GM12801 (cell line): ENCODE data around the gene OGT.

Source experiments
- TF ChIP-seq, protein P1 (sequence below): IDR thresholded peaks from one replicate; pipeline ENCODE4 v1.5.1; 2011; ENCODE audit warnings: control low read depth; ENCODE audit not compliant: insufficient read length; ENCODE audit errors: extremely low read depth

OGT gene

GRCh38 chrX:71532753-71533425 lies at the start of gene OGT:
OGT (plus strand) TSS chrX:71533104; CDS start chrX:71533300, 196 bp downstream.
- TF ChIP-seq, protein P1, sequence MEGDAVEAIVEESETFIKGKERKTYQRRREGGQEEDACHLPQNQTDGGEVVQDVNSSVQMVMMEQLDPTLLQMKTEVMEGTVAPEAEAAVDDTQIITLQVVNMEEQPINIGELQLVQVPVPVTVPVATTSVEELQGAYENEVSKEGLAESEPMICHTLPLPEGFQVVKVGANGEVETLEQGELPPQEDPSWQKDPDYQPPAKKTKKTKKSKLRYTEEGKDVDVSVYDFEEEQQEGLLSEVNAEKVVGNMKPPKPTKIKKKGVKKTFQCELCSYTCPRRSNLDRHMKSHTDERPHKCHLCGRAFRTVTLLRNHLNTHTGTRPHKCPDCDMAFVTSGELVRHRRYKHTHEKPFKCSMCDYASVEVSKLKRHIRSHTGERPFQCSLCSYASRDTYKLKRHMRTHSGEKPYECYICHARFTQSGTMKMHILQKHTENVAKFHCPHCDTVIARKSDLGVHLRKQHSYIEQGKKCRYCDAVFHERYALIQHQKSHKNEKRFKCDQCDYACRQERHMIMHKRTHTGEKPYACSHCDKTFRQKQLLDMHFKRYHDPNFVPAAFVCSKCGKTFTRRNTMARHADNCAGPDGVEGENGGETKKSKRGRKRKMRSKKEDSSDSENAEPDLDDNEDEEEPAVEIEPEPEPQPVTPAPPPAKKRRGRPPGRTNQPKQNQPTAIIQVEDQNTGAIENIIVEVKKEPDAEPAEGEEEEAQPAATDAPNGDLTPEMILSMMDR = no peak

DNA sequence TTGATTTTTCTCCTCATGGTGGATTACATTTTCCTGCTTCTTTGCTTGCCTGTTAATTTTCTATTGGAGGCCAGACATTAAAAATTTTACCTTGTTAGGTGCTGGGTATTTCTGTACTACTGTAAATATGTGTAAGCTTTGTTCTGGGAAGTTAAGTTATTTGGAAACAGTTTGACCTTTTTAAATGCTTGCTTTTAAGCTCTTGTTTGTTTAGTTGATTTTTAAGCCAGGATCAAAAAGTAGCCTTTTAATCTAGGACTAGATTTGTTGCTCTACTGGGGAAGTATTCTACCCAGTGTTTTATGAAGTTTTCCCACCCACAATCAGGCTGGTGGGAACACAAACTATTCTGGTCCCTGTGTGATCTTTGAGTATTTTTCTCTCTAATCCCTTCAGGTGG lies 45.1 kb upstream of the OGT start:
- TF ChIP-seq, protein P1 = no peak

DNA sequence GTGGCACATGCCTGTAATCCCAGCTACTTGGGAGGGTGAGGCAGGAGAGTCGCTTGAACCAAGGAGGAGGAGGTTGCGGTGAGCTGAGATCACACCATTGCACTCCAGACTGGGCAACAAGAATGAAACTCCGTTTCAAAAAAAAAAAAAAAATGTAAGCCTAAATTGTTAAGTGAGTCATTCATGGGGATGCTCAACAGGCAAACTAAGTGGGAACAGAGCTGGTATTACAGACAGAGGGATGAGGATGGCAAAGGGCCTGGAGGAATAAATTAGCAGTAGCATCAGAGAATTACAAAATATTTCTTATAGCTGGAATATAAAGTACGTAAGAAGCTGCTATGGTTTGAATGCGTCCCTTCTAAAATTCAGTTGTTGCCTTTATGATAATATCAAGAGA lies 43.4 kb upstream of the OGT start:
- TF ChIP-seq, protein P1 = no peak

GRCh38 chrX:71492231-71493065 lies 40.5 kb upstream of the OGT start:
- TF ChIP-seq, protein P1 = no peak

DNA sequence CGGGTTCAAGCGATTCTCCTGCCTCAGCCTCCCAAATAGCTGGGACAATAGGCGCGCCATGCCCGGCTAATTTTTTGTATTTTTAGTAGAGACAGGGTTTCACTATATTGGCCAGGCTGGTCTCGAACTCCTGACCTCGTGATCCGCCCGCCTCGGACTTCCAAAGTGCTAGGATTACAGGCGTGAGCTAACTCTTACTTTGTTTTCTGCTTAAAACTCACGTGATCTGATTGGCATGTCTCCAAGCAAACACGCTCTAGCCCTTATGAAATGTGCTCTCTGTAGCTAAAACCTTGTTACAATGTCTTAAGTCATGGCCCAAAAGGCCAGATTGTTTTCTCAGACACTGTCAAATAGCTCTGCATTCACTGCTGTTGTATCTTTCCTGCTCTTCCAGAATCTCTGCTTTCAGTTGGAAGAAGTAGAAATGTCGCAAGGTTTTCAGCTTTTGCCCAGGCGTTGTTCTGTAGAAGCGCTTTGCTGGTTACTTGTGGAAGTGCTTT lies 39.7 kb upstream of the OGT start:
- TF ChIP-seq, protein P1 = no peak

DNA sequence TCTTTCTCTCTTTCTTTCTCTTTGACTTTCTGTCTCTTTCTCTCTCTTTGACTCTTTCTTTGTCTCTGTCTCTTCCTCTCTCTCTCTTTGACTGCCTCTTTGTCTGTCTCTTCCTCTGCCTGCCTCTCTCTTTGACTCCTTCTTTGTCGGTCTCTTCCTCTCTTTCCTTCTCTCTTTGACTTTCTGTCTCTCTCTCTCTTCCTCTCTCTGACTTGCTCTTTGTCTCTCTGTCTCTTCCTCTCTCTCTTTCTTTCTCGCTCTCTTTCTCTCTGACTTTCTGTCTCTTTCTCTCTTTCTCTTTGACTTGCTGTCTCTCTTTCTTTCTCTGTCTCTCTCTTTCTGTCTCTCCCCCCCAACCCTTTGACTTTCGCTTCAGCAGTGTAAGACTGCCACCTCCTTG lies 36.4 kb upstream of the OGT start:
- TF ChIP-seq, protein P1 = no peak

- TF ChIP-seq, protein P1 = no peak
Measured at GRCh38 chrX:71504346-71504745, 28.6 kb upstream of the OGT start.
